SK-N-SH (cell line): ENCODE results near the gene ADGRA1. TPM values are rescaled to one million over a fixed set of nuclear protein-coding genes. Genes with fewer than 3 reads are reported as not detected.

ENCODE experiments used
- CTCF ChIA-PET: fragments of 300-600, 350-600 bp; formaldehyde crosslinking; extraction: SDS; loops from one replicate; lab custom pipeline; 2021; lab: Yijun Ruan, JAX
- POLR2A ChIA-PET: fragments of 350-600 bp; sonication (Branson Sonifier 250); formaldehyde crosslinking; extraction: SDS; loops from one replicate; lab custom pipeline; 2020; ENCODE audit warnings: antibody characterized with exemption, inconsistent platforms; lab: Yijun Ruan, JAX
- DNase-seq: peaks from one replicate; pipeline ENCODE4 v3.0.0; 2012
- H2AFZ ChIP-seq: fragments of 200-600 bp; sonication (generic); 2 replicates; pipeline ENCODE4 v1.8.1; 2016; ENCODE audit warnings: antibody characterized with exemption, mild to moderate bottlenecking, low read depth
- H3F3A ChIP-seq: fragments of 200-600 bp; sonication (generic); replicated peaks from 2 replicates; pipeline ENCODE3; 2016; ENCODE audit warnings: antibody characterized with exemption, mild to moderate bottlenecking; ENCODE audit not compliant: insufficient read depth
- H3K27ac ChIP-seq, 2 experiments: fragments of 200-500 bp in 1 of 2; fragments of 200-600 bp in 1 of 2; sonication (Bioruptor generic) in 1 of 2; sonication (generic), shearing (Covaris generic) in 1 of 2; 2 replicates each; pipeline versions ENCODE4 v1.5.1 to v1.6.1; 2014 to 2016; ENCODE audit warnings: low read depth in 2 of 2, inconsistent platforms in 1 of 2, low read length in 1 of 2, mild to moderate bottlenecking in 1 of 2, mixed read lengths in 1 of 2
- H3K27me3 ChIP-seq: fragments of 200-600 bp; sonication (generic), shearing (Covaris generic); 2 replicates; pipeline ENCODE4 v1.6.1; 2016; ENCODE audit warnings: mixed run types; ENCODE audit not compliant: insufficient read depth
- H3K36me3 ChIP-seq, 2 experiments: fragments of 200-500 bp in 1 of 2; fragments of 200-600 bp in 1 of 2; sonication (Bioruptor generic) in 1 of 2; sonication (generic) in 1 of 2; replicated peaks in 1 of 2; 2 replicates each; pipeline versions ENCODE3 to v1.5.1; 2014 to 2016; ENCODE audit warnings: low read length in 1 of 2, mild to moderate bottlenecking in 1 of 2; ENCODE audit not compliant: insufficient read depth in 2 of 2, control insufficient read depth in 1 of 2
- H3K4me1 ChIP-seq, 2 experiments: fragments of 200-500 bp in 1 of 2; fragments of 200-600 bp in 1 of 2; sonication (Bioruptor generic) in 1 of 2; sonication (generic), shearing (Covaris generic) in 1 of 2; 2 replicates each; pipeline versions ENCODE4 v1.5.1 to v1.6.1; 2014 to 2016; ENCODE audit warnings: low read depth in 1 of 2, low read length in 1 of 2, mixed run types in 1 of 2; ENCODE audit not compliant: insufficient read depth in 2 of 2, control insufficient read depth in 1 of 2
- H3K4me2 ChIP-seq: fragments of 200-600 bp; sonication (generic), shearing (Covaris generic); 2 replicates; pipeline ENCODE4 v1.6.1; 2017; ENCODE audit warnings: mixed run types
- H3K4me3 ChIP-seq, 2 experiments: fragments of 200-500 bp in 1 of 2; fragments of 200-600 bp in 1 of 2; sonication (Bioruptor generic) in 1 of 2; sonication (generic), shearing (Covaris generic) in 1 of 2; 2 replicates each; pipeline versions ENCODE4 v1.5.1 to v1.8.1; 2014 to 2016; ENCODE audit warnings: low read depth in 2 of 2, inconsistent platforms in 1 of 2, low read length in 1 of 2, mild to moderate bottlenecking in 1 of 2, mixed read lengths in 1 of 2, moderate library complexity in 1 of 2
- H3K79me2 ChIP-seq: fragments of 200-600 bp; sonication (generic); 2 replicates; pipeline ENCODE4 v1.8.1; 2017; ENCODE audit warnings: mild to moderate bottlenecking; ENCODE audit not compliant: insufficient read depth
- H3K9ac ChIP-seq: fragments of 200-600 bp; sonication (generic); 2 replicates; pipeline ENCODE4 v1.6.1; 2017; ENCODE audit warnings: mixed run types
- H3K9me2 ChIP-seq: fragments of 200-600 bp; sonication (generic); 2 replicates; pipeline ENCODE4 v1.6.1; 2017; ENCODE audit warnings: mixed run types
- H3K9me3 ChIP-seq: fragments of 200-600 bp; sonication (generic); 2 replicates; pipeline ENCODE4 v1.6.1; 2017; ENCODE audit warnings: mixed run types, mild to moderate bottlenecking, moderate library complexity
- H4K20me1 ChIP-seq: fragments of 200-600 bp; sonication (generic); 2 replicates; pipeline ENCODE4 v1.6.1; 2017; ENCODE audit warnings: mild to moderate bottlenecking, mixed run types; ENCODE audit not compliant: insufficient read depth
- CHD2 ChIP-seq: fragments of 150-350 bp; IDR thresholded peaks from 2 replicates; pipeline ENCODE4 v1.6.1; 2018; ENCODE audit warnings: low read length; ENCODE audit not compliant: partially characterized antibody
- CTCF ChIP-seq: fragments of 200-600 bp; sonication (generic); IDR thresholded peaks from 2 replicates; pipeline ENCODE4 v1.6.1; 2017; ENCODE audit warnings: antibody characterized with exemption, mild to moderate bottlenecking, moderate library complexity
- ELF1 ChIP-seq: IDR thresholded peaks from 2 replicates; pipeline ENCODE4 v1.4.0; 2012
- EP300 ChIP-seq, 2 experiments: IDR thresholded peaks; 2 replicates each; pipeline versions ENCODE4 v1.4.0 to v1.6.1; 2012; ENCODE audit warnings: borderline replicate concordance in 1 of 2, low read depth in 1 of 2, low read length in 1 of 2
- FOXJ3 ChIP-seq: sonication (generic); formaldehyde crosslinking; IDR thresholded peaks from 2 replicates; pipeline ENCODE4 v1.5.1; 2020; ENCODE audit warnings: mild to moderate bottlenecking, missing genetic modification reagents
- GABPA ChIP-seq: IDR thresholded peaks from 2 replicates; pipeline ENCODE4 v1.4.0; 2012; ENCODE audit warnings: low read depth, mild to moderate bottlenecking
- IRF3 ChIP-seq: fragments of 150-350 bp; IDR thresholded peaks from 2 replicates; pipeline ENCODE4 v1.6.1; 2016; ENCODE audit warnings: mild to moderate bottlenecking, low read depth, low read length
- MAX ChIP-seq: IDR thresholded peaks from 2 replicates; pipeline ENCODE4 v1.4.0; 2012; ENCODE audit warnings: low read depth
- MXI1 ChIP-seq: IDR thresholded peaks from 2 replicates; pipeline ENCODE4 v1.6.1; 2012; ENCODE audit warnings: mild to moderate bottlenecking, low read depth, low read length, improper control_type of control experiment
- NRF1 ChIP-seq: IDR thresholded peaks from 2 replicates; pipeline ENCODE4 v1.6.1; 2012; ENCODE audit warnings: low read depth, mild to moderate bottlenecking, low read length
- POLR2AphosphoS5 ChIP-seq: IDR thresholded peaks from 2 replicates; pipeline ENCODE4 v1.6.1; 2012; ENCODE audit warnings: low read depth, low read length
- RCOR1 ChIP-seq: fragments of 150-350 bp; IDR thresholded peaks from 2 replicates; pipeline ENCODE4 v1.6.1; 2017; ENCODE audit warnings: antibody characterized with exemption, low read length
- SIN3A ChIP-seq: IDR thresholded peaks from 2 replicates; pipeline ENCODE4 v1.6.1; 2012; ENCODE audit warnings: low read depth, mild to moderate bottlenecking, low read length, moderate library complexity, borderline replicate concordance
- TCF12 ChIP-seq: IDR thresholded peaks from 2 replicates; pipeline ENCODE4 v1.4.0; 2012
- TEAD4 ChIP-seq: IDR thresholded peaks from 2 replicates; pipeline ENCODE4 v1.4.0; 2012; ENCODE audit warnings: mild to moderate bottlenecking, borderline replicate concordance; ENCODE audit not compliant: insufficient read depth
- USF1 ChIP-seq: IDR thresholded peaks from 2 replicates; pipeline ENCODE4 v1.4.0; 2012; ENCODE audit warnings: low read depth, borderline replicate concordance
- WGBS: methylation state at CpG from one replicate; pipeline ENCODE4 v1.1.6; 2017; ENCODE audit warnings: low lambda C conversion rate; 5-methylcytosine and 5-hydroxymethylcytosine counted together
- polyA plus RNA-seq, 3 experiments: library from polyadenylated mRNA; depleted of rRNA; stranded (reverse); fragments of >200 nt; gene quantifications; 2 replicates each; pipeline ENCODE4 v1.2.3, GENCODE V29; 2012

Gene ADGRA1
- polyA plus RNA-seq, 1 of the 3 experiments (the other 2 are of a cell fraction): not detected

GRCh38 chr10:133099571-133099970, 11.8 kb downstream of the ADGRA1 start:
- no peaks in the 10 kb centered on the region for H3K27me3 ChIP-seq
- H3F3A ChIP-seq: no peaks in the 10 kb centered on the region
- no peaks in the 10 kb centered on the region for H3K4me1 ChIP-seq
- no peaks in the 10 kb centered on the region for H3K36me3 ChIP-seq
- no peak overlapping the region for H2AFZ ChIP-seq
- no peak for DNase-seq
- no peak overlapping the region for H3K4me3 ChIP-seq
- no peaks in the 10 kb centered on the region for H3K9me2 ChIP-seq
- TF ChIP-seq CHD2: no peak
- no peak for TF ChIP-seq GABPA
- no peak for TF ChIP-seq NRF1
- no peak for TF ChIP-seq FOXJ3 (CRISPR knock-in tag)
- no peak for TF ChIP-seq TEAD4
- no peak for TF ChIP-seq CTCF
- no peak for TF ChIP-seq POLR2AphosphoS5
- TF ChIP-seq USF1: no peak
- no peak for TF ChIP-seq IRF3
- TF ChIP-seq SIN3A: no peak
- TF ChIP-seq MAX: no peak
- TF ChIP-seq MXI1: no peak
- TF ChIP-seq EP300 (IDR thresholded peaks at IDR 0.05; ENCODE audit: borderline replicate concordance in 1 of 2, low read depth in 1 of 2, low read length in 1 of 2): no peak
- TF ChIP-seq ELF1: no peak
- no peak for TF ChIP-seq RCOR1
- H4K20me1 ChIP-seq: no peaks in the 10 kb centered on the region
- no peak overlapping the region for H3K9ac ChIP-seq
- no peak overlapping the region for H3K27ac ChIP-seq
- no peak overlapping the region for H3K4me2 ChIP-seq
- no peaks in the 10 kb centered on the region for H3K9me3 ChIP-seq
- POLR2A ChIA-PET: no interaction called here
- WGBS: 42% methylated on average over 3 of the region's 5 CpGs
- no peaks in the 10 kb centered on the region for H3K79me2 ChIP-seq
- CTCF ChIA-PET: interaction anchor here (1.5 kb wide), 1 partner anchor 147 kb away, joined by 3 read pairs; no protein-coding TSS in a partner anchor

- Histone ChIP-seq H3K4me2 (no peak overlapping the region), H3K79me2 (no peaks in the 10 kb centered on the region), H2AFZ (no peak overlapping the region), H3K9me3 (no peaks in the 10 kb centered on the region), H3K36me3 (no peaks in the 10 kb centered on the region), H3K27ac (no peak overlapping the region), H3K9me2 (no peaks in the 10 kb centered on the region), H3K27me3 (no peaks in the 10 kb centered on the region), H3K4me3 (no peak overlapping the region), H4K20me1 (no peaks in the 10 kb centered on the region), H3K9ac (no peak overlapping the region), H3F3A (no peaks in the 10 kb centered on the region), H3K4me1 (no peaks in the 10 kb centered on the region)
- no peak for DNase-seq
- 60% methylated on average over 1 of the region's 24 CpGs for WGBS
- TF ChIP-seq TCF12: no peak
- POLR2A ChIA-PET: no interaction called here
- CTCF ChIA-PET: interaction anchor here (0.6 kb wide), 1 partner anchor 396 kb away, joined by 3 read pairs; no protein-coding TSS in a partner anchor
Measured at GRCh38 chr10:133100186-133100585, 12.5 kb downstream of the ADGRA1 start.
